Putamen (tissue), 1 donor: ENCODE data around the gene ING3.

Experiments
- DNase-seq: peaks from one replicate; pipeline ENCODE4 v3.0.0-alpha.2; 2016; ENCODE audit warnings: low spot score

Gene ING3

GRCh38 chr7:120950539-120951308, at the start of gene ING3:
Gene ING3, plus strand, starts transcription at chr7:120950777. Its CDS starts 120 bp downstream, at chr7:120950897.
- DNase-seq = peak; percentile 99

DNA sequence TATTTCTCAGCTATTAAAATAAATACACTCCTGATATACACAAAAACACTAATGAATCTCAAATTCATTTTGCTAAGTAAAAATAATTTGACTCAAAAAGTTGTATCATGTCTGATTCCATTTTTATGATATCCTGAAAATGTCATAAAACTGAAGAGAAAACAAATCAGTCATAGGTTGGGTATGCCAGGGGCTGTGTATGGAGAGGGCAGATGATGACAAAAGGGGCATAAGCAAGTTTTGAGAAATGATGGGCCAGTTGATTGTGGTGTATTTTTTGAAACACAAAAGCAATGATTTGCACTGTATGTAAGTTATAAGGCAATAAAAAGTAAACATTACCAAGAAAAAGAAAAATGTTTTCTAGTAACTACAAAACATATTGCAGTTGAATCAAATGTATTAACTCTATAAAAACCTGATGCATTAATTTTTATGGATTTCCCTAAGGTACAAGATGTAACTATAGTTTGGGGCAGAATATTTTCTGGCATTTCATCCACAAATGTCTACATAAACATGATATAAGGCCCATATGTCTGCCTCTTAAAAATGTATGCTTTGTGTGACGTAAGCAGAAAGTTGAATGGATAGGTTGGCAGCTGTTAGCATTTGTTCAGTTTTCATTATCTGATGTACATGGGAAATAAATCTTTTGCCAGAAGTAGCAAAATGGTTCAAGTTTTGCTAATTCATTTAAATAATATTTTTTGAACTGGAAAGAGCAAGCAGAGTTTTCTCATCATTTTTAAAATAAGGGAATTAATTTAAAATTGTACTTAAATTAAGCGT, 35.1 kb upstream of the ING3 start:
- DNase-seq = no peak

- no peak for DNase-seq
Observed at GRCh38 chr7:120916121-120916520, 34.5 kb upstream of the ING3 start.

DNA sequence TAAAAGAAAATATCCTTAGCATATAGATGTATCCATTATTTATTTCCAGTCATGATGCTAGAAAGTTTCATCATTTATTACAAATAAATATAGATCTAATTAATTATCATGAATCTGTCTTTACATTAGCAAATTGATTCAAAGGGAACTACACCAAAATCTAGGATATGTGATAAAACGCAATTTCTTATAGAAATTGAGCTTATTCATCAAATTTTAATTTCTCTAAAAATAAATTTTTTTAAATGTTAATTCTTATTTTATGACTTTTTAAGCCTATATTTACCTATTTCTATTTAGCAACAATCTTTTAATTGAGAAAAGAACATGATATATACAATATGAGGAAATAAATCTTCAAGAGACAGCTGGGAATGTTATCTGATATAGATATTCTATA, 34.0 kb upstream of the ING3 start:
- no peak for DNase-seq

DNA sequence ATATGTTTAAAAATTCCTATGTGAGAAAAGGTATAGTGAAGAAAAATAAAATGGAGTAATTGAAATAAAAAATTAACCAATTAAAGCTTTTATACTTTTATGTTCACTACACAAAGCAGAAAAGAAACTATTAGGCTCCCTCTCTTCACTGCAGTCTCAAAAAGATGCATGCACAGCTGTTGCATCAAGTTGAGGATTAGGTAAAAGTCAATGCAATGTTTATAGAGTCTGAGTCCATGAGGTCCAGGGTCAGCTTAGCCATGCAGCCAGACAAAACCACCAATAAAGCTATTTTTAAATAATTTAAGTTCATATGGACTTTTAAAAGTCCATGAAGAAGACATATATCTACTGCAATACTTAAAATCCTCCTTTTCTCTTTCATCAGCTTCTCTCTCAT, 31.1 kb upstream of the ING3 start:
- no peak for DNase-seq

- no peak for DNase-seq
Observed at GRCh38 chr7:120920034-120920433, 30.5 kb upstream of the ING3 start.

DNA sequence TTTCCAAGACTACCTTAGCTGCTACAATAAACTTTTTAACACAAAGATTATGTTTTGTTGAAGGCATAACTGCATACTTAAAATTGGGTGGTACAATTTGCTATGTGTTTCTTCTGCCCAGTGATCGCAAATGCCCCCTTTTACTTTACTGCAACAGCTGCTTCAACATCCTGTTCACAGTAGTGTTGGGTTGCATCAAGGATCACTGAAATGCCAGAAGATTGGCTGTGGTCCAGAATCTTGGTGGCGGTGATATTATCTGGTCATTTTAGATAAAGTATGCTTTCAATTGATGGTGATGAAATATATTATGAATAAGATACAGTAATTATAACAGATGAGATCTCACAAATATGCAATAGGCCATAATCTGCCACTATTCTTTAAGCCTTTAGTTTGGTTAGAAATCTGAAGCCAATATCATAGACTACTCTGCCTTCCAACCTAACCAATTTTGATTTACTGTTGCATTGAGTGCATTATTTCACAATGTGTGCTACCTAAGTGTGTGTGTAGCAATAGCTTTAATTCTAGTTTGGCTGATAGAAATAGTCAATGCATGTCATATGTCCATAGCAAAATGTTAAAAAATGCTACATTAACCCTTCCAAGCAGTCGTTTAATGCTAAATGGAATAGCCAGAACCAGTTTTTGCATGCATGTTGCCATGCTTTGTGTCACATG, 29.8 kb upstream of the ING3 start:
- DNase-seq = no peak

- no peak for DNase-seq
Observed at GRCh38 chr7:120924837-120925236, 25.7 kb upstream of the ING3 start.

- no peak for DNase-seq
Observed at GRCh38 chr7:120925392-120925791, 25.2 kb upstream of the ING3 start.

DNA sequence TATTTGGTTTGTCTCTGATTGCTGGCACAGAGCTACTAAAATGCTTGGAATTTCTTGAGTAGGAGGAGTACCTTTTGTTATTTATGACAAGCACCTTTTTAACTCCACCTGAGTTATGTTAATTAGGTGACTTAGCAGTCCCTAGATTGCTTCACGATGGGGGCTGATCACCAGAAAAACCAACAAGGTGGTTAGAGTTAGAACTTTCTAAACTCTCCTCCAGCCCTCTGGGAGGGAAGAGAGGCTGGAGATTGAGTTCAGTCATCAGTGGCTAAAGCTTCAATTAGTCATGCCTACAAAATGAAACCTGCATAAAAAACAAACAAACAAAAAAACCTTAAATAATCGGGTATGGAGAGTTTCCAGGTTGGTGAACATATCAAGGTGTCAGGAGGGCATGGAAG, 23.6 kb upstream of the ING3 start:
- no peak for DNase-seq

GRCh38 chr7:120927454-120928103, 23.0 kb upstream of the ING3 start:
- no peak for DNase-seq

DNA sequence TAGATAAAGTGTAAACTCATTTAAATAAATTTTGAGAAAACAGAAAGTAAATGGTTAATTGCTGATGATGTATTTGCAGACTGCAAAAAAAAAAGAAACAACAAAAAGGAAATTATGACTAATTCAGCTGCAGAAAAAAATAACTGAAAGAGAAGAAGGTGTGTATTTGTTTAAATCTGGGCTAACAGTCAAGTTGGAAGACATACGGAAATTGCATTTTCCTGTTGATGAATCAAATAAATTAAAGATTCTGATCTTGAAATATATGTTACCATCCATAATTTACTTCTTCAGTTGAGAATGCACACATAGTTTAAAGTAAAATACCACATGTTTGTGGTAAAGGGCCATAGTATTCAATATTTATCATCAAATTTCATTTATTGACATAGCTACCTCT, 19.3 kb upstream of the ING3 start:
- no peak for DNase-seq

DNA sequence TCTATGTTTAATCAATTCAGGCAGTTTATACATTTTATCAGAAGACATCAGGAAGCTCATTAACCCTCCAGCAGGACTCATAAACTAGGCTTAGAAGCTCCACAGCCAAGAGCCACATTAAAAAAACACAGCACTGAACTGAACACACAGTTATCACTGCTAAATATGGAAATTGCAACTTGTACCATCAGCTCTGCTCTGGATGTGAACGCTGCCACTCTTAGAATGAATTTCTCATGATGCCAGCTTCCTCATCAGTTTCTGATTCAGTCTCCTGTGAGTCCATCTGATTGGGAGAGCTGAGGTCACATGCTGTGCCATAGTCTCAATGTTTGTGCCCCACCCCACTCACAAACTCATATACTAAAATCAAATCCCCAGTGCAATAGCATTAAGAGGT, 17.1 kb upstream of the ING3 start:
- no peak for DNase-seq

DNA sequence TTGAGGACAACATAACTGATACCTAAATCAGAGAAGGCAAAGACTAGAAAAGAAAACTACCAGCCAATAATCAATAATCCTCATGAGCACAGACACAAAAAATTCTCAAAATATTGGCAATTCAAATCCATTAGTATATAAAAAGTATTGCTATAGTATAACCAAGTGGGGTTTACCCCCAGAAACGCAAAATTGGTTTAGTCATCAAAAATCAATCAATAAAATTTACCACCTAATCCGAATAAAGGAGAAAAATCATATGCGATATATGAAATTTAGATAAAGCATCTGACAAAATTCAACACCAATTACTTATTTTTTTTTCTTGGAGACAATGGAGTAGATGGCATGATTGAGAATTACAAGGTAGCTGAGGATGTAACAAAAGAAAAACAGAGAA, 11.2 kb upstream of the ING3 start:
- no peak for DNase-seq

- no peak for DNase-seq
Observed at GRCh38 chr7:120941064-120941463, 9.5 kb upstream of the ING3 start.

- DNase-seq = no peak
Observed at GRCh38 chr7:120941856-120942255, 8.7 kb upstream of the ING3 start.

- no peak for DNase-seq
Observed at GRCh38 chr7:120942861-120943260, 7.7 kb upstream of the ING3 start.

DNA sequence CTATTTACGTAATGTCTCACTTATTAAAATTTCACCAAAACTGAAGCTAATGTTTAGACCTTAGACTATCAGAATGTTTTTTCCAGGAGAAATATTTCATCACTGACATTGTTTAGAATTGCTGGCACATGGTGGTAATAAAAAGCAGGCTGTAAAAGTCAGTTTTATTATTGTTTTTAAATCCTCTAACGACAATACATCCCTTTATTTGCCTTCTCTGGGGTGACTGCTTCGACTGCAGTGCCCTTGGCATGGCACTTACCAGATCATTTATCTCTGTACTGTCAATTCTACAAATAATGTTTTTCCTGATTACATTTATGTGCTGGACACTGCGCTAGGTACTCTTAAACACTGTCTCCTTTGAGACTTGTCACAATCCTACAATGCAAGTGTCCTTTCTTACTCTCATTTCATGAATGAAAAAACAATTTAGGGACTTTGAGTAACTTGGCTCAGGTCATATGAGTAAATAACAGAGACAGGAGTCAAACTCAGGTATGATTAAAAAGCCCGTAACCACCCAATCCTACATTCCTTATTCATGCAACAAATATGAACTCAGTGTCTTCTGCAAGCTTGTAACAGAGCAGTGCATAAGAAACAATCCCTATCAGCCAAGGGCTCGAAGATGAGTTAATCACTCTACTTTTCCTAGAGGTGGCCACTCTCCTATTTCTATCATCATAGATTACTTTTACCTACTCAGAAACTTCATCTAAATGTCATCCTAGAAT, 5.6 kb upstream of the ING3 start:
- DNase-seq = no peak

- no peak for DNase-seq
Observed at GRCh38 chr7:120947980-120948379, 2.6 kb upstream of the ING3 start.

DNA sequence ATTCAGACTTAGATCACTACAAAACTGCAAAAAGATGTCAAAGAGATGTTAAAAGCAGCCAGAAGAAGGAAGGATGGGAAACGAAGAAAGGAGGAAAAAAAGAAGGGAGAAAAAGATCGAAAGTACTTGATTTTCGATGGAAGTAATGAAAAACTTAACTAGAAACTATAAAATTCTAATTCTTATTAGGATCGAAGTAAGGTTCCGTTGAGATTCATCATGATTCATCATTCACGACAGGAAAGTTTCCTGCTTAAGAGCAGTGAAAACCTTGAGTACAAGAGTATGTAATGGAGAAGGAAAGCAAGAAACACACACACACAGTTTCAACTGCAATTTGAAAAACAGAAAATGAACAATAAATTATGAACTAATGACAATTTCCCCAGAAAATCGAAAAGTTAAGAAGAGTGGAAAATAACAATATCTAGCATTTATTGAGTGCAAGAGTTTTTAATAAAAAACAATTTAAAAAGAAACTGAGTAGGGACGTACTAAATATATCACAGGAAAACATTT, 1.1 kb upstream of the ING3 start:
- no peak for DNase-seq

DNA sequence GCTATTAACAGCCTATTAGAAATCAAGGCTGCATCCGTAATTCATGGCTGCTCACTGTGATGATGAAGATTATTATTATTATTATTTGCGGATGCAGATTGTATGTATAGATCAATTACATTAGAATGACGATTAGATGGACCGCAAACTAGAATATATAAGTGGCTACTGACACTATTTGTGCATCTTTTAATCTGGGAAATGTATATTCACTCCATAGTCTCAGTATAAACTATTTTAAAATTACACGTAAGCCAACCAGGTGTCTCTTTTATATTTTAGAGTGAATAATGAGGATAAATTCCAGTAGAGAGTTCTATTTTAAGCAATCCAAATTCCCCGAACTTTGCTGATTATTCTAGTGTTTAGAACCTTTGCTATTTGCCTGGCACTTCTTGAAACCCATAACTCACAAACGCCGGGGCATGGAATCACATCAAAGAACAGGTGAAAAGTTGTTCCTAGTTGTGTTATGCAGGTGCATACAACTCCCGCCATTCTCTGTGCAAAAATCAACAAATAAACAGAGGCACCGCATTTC, 509 bp upstream of the ING3 start:
- DNase-seq = peak; percentile 15
